HG03108 (cell line): ENCODE measurements around the gene CFP.

Source experiments
- ATAC-seq: cut with Tn5 transposase; IDR thresholded peaks from one replicate; pipeline ENCODE4 v1.9.1; 2021; ENCODE audit warnings: moderate library complexity; ENCODE audit not compliant: unreplicated experiment

Gene CFP

DNA sequence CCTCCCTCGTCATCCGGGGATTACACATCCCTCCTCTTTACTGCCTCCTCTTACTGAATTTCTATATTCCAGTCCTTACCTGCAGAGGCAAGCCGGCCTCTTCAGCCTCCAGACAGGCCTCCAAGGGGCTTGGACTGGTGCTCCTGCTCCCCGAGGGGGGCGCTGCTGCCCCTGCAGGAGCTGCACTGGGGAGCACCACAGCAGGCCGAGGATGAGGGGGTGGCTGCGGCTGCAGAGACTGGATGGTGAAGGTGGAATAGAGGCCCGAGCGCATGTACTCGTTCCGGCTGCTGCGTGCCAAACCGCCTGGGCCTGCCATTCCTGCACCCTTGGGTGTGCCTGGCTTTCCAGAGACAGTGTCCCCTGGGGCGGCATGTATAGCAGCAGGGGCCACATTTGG, 9.1 kb upstream of the CFP start:
- ATAC-seq = no peak

DNA sequence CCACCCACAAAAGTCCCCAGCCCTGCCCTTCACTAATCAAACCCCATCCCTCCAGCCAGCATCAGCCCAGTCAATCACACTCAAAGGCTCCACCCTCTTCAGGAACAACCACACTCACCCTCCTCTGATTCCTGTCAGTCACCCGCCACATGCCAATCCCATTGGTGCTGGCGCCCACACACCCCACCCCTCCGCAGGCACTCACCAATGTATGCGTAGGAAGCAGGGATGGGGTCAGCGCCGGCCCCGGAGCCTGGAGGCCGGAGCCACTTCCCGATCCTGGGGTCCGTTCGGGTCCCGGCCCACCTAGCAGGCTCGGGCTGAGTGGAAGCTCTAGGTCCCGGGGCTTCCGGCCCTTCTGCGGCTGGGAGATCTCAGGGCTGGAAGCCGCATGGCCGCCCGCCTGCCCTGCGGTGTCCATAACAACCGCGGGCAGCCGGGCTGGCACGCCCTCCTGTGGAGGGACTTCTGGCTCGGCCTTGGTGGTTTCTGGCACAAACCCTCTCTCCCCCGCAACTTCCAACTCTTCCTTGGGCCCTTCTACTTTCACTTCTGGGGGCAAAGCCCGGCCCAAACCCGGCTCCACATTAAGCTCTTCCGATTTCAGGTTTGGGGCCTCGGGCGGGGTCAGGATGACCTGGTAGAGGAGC, 7.9 kb upstream of the CFP start:
- peak; percentile 60 for ATAC-seq

DNA sequence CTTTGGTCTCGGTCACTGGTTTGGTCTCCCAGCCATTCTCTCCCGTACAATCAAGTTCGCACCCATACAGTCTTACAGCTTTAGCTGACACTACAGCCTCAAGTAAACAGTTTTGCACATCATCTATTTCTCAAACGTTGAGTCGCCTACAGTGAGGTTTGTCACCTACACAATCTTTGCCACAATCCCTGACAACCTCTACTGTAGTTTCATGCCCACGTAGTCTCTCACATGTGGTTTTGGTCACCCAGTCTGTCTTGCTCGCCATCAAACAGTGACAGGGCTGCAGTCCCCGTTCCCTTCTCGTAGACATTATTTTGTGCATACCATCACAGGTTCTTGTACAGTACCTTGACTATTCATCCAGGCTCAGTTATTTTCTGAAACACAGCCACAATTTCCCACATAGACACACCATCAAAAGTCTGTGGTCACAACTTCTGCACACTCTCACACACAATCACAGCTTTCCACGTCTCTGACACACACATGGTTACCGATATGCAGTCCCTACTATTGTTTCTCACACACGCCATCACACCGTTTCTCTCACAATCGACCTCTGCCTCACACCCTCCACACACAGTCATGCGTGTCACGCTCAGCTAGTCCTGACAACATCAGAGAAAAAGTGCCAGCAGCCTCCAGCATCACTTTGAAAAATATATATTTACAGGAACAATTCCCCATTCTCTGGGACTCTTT, 5.3 kb upstream of the CFP start:
- ATAC-seq = no peak

DNA sequence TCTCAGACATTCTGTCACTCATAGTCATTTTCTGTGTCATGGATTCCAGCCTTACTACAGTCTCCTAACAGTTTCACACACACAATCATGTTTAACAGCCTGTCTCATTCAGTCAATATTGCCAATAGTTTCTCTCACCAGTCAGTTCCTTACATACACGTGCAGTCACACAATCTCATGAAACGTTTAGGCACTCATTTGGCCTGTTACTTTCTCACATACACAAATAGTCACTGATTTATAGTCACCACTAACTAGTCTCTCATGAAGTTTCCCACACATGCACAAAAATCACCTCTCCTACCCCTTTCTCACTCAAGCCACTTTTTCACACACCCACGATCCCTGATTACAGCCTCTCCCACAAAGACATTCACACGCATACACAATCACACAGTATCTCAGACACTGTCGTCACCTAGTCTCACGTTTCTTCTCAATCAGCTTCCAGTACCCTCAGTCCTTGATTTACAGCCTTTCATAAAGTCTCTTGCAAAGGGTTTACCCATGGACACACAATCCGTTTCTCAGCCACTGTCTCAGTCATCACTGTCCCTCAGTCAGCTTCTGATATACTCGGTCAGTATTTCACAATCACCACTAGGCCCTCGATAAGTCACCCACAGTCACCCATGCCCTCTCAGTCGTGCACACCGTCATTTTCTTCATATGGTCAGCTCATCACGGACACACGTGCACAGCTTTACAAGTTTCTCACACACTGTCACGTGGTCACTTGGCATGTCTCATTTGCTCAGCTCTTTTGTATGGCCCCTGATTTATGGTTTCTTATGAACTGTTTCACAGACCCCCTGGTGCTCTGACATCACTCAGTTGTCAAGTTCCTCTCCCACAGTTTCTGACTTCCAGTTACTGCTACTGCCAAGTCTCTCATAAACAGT, 4.2 kb upstream of the CFP start:
- ATAC-seq = no peak

DNA sequence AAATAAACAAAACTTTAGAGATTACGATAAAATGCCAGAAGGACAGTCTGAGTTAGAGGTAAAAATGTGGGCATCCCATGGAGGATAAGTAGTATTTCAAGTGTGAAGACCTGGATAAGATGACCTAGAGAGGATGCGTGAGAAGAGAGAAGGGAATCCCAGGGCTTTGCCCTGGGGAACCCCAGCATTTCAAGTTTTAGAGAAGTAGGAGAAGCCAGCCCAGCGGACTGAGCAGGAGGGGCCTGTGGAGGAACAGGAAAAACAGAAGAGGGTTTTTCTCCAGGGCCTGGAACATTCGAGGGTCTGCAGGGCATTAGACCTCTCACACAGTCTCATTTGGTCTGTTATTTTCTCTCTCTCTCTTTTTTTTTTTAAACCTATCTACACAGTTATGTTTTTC, 2.9 kb upstream of the CFP start:
- no peak for ATAC-seq

DNA sequence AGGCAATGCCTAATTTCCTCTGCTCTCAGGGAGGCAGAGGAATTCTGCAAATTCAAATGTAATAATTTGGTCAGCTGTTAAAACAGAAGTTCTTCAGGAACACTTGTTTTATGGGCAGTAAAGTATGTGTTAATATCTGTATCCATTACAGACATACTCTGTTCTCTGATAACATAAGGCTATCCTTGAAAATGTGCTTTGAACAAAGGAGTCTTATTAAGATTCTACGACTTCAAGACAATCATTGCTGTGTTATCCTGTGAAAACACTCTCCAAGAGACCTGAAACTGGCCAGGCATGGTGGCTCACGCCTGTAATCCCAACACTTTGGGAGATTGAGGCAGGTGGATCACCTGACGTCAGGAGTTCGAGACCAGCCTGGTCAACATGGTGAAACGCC, 1.9 kb upstream of the CFP start:
- ATAC-seq = no peak

DNA sequence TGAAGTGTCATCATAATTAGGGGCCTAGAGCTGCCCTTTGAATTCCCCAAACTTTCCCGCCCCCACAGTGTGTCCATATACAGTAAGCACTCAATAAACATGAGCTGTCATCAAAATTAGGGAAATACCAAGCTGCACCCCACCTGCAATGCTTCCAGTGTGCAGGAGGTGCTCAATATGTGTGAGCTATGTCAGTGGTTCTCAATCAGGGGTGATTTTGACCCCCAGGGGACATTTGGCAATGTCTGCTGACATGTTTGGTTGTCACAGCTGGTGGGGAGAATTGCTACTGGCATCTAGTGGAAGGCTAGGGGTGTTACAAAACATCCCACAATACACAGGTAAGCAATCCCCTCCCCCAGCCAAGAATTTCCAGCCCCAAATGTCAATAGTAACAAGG, 748 bp downstream of the CFP start:
- ATAC-seq = no peak

DNA sequence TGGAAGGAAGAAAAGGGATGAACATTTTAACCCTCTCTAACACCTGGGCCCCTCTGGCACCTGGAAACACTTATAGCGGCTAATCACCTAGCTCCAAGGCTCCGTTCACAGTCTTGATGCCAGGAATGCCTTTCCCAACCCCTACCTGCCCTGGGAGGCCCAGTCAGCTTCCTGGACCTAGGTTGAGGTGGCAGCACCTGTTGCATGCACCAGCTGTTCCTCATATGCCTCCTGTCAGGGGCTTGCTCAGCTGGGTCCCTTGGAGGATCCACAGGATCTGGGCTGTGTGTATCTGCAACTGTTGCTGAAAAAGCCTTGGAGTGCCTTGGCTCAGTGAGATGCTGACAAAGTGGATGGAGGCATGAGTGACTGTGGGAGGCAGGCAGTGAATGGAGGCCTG, 4.4 kb downstream of the CFP start:
- no peak for ATAC-seq

DNA sequence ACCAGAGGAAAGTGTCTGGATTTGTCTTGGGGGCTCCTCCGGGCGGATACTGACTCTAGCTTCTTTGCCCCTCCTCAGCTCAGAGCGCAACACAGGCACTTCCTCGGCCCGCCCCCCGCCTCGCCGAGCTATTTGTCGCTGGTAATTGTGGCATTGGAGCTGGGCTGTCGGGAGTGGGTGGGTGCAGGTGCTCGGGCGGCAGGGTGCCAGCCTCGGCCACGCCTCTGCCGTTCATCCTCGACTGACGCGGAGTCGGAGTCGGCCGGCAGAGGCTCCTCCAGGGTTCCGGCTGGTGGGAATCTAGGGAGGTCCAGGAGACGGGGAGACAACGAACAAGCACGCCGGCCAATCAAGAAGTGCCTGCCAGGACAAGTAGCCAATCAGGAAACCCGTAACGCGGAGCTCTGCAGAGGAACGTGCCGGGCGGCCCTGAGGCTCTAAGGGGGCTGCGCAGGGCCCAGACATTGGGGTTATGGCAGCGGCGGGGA, 6.1 kb downstream of the CFP start:
- ATAC-seq = no peak

DNA sequence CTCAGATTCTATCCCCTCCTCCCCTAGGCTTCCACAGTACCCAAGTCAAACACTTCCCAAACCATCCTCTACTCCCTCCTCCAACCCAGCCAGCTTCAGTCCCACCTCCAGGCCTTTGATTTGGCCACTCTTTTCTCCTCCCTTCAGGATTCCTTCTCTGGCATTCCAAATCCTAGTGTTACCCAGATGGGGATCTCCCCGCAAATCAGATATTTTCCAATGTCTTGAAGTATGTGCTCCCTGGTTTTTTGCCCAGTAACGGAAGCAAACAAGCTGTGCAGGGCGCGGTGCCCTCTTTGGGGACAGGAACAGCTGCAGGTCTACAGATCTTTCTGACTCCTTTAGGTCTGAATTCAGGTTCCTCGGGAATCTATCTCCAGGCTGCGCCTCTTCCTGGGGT, 7.9 kb downstream of the CFP start:
- no peak for ATAC-seq

DNA sequence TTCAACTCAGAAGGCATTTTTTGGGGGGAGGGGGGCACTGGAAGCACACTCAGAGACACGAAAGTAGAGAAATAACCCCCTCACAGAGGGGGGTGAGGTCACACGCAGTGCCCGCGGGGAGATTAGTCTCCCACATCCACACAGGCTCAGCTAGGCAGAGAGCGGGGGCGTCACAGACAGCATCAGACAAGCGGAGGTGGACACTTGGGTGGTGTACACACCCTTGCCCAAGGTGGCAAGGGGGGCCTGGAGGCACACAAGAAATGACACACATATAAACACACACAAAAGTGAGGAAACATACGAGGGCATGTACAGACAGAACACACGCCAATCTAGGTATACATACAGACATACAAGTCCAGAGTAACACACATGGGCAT, 9.4 kb downstream of the CFP start:
- ATAC-seq = no peak

DNA sequence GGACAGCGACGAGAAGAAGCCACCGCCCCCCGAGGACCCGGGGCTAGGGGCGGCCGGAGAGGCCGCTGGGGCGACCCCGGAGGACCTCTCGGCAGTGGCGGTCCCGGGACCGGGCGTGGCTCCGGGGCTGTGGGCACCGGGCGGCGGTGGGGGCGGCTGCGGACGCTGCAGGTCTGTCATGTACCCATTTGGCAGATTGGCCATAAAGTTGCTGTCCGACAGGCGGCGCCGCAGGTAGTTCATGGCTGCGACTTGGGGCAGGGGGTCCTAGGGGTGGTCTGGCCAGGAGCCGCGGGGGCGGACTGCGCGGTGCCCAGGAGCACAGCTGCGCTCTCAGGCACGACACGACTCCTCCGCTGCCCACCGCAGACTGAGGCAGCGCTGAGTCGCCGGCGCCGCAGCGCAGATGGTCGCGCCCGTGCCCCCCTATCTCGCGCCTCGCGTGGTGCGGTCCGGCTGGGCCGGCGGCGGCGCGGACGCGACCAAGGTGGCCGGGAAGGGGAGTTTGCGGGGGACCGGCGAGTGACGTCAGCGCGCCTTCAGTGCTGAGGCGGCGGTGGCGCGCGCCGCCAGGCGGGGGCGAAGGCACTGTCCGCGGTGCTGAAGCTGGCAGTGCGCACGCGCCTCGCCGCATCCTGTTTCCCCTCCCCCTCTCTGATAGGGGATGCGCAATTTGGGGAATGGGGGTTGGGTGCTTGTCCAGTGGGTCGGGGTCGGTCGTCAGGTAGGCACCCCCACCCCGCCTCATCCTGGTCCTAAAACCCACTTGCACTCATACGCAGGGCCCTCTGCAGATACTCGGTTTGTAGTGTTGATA, 10.0 kb downstream of the CFP start, which contains the start of gene SYN1:
SYN1 (minus strand) TSS at position 372 of the 817 bp plus-strand sequence; CDS start at position 243, 129 bp downstream.
- peak; percentile 60 for ATAC-seq

DNA sequence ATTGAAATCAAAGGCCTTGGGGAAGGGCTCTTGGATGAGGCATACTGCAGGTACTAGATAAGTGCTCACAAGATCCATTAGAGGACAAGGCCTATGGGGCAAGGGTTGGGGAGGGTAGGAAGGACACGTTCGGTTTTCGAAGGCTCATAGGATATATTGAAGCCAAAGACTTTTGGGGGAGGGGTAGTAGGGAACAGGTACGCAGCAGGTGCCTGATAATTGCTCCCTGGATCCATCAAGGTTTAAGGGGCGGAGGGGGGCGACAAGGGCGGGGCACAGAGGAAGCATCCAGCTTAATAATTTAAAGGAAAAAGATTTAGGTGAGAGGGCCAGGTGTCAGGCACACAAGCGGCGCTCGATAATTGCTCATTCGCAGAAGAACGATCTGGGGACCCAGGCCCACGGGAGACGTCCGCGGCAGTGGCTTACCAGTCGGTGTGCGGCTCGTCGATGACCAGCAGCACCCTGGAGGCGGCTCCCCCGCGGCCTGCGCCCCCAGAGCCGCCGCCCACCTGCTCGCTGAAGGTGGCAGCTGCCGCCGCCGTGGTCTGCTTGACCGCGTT, 10.7 kb downstream of the CFP start:
- ATAC-seq = no peak

DNA sequence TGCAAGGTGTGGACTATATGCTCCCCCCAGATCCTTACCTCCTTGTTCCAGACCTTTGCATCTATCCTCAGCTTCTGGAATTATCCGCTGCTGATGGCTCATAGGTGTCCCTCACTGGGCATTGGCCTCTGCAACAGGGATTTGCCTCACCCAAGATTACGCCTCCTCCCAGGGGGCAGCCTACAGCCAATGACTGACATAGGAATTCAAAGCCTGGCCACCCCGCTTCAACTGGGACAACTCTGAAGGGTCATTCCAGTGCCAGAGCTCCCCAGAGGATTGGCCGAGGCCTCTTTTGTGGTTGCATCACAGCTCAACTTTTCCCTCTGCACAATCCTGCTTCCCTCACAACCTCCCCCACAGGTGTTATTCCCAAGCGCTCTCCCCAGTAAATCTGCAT, 15.1 kb downstream of the CFP start:
- no peak for ATAC-seq

DNA sequence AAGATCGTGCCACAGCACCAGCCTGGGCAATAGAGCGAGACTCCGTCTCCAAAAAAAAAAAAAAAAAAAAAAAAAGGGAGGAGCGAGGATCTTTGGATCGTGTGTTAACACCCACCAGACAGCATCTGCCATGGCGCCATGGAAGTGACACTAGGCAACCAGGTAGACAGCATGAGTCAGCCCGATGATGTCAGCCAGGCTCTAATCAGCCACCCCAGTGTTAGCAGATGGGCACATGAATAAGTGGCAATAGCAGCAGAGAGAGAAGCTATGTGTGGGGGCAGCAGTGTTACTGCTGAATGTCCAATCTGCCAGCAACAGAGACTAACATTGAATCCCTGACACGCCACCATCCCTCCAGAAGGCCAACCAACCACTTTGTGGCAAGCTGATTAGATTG, 16.6 kb downstream of the CFP start:
- no peak for ATAC-seq

DNA sequence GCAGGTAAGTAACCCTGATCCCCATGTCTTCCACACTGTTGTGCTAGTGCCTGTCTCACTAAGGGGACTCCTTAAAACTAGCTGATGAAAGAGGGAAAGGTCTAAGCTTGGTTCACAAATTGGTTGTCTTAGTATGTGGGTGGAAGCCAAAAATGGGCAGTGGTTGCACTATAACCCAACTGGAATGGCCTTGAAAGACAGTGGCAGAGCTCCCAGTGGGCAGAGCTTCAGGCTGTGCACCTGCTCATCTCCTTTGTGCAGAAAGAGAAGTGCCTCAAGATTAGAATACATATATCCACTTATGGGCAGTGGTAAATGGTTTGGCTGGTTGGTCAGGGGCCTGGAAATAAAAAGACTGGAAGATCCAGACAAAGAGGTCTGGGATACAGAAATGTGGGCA, 17.3 kb downstream of the CFP start:
- no peak for ATAC-seq

DNA sequence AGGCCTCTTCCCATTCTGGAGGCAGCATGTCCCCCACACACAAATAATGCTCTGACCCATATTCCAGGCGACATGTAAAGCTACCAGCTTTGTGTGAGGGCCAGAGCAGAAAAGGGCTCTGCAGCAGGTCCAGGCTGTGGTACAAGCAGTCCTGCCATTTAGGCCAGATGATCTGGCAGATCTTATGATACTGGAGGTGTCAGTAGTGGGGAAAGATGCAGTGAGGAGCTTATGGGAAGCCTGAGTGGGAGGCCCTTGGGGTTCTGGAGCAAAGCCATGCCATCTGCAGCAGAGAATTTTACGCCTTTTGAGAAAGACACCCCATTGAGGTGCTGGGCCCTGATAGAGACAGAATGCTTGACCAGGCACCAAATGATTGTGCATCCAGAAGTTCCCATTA, 17.8 kb downstream of the CFP start:
- ATAC-seq = no peak

DNA sequence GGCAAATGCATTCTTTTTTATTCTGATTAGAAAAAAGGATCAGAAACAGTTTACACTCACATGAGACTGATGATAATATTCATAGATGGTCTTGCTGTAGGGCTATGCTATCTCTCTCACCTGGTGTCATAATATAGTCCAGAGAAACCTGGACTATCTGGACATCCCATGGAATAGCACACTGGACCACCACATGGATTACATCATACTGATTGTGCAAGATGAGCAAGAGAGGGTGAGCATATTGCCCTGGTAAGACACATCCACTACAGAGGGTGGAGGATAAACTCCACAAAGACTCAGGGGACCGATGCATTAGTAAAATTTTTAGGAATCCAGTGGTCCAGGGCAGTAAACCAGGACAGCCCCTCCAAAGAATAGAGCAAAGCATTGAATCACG, 18.2 kb downstream of the CFP start:
- ATAC-seq = no peak

DNA sequence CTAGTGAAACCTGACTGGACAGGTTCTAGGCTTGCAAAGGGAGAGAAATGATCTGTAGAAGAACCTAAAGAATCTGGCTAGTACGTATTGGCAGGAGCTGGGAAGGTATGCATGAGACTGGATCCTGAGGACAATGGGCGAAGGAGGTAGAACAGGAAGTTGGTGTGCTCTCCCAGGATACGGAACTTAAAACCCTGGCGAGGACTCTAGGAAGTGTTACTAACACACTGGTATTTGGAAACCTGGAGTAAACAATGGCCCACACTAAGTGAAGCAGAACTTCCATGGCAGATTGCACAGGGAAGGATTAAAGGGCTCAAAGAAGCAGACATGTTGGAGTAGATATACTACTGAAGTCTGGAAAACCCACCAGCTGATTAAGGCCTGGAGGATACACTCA, 19.2 kb downstream of the CFP start:
- ATAC-seq = no peak

DNA sequence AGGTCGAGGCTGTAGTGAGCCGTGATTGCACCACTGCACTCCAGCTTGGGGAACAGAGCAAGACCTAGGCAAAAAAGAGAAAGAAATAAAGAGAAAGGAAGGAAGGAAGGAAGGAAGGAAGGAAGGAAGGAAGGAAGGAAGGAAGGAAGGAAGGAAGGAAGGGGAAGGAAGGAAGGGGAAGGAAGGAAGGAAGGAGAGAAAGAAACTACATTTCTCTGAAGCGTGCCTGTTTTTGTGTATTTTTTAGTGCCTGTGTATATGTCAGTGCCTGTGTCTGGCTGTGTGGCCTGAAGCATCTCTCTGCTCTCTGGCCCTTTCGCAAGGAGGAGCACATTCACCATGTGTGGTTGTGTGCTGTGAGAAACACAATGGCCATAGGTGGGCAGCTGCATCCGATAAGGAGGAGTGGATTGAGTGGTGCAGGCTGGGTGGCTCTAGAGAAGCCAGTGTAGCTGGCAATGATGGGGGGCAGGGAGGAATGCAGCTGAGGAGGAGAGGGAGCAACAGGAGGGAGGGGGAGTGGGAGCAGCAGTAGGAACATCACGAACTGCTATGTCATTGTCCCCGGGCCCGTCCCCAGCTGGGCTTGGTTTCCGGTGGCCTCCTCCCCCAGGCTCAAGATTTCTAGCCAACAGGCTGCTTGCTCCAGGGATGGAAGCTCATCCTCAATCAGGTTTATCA, 21.5 kb downstream of the CFP start:
- no peak for ATAC-seq
